Adrenal gland (tissue), 5 donors: ENCODE measurements around the gene KAZN.

ENCODE experiments used
- CTCF ChIP-seq, 6 experiments: fragments of 450-650 bp in 4 of 6; fragments of 200-600 bp in 2 of 6; sonication (generic) in 1 of 6; IDR thresholded peaks; 1 replicate in 5 of 6; 2 replicates in 1 of 6; pipeline versions ENCODE4 v1.5.1 to v1.8.0; 2016 to 2021; ENCODE audit warnings: antibody characterized with exemption in 6 of 6, mild to moderate bottlenecking in 2 of 6, moderate library complexity in 1 of 6
- POLR2A ChIP-seq, 2 donors: fragments of 450-650 bp; IDR thresholded peaks; one replicate each; pipeline ENCODE4 v1.6.1; 2017; ENCODE audit warnings: antibody characterized with exemption in 2 of 2, mild to moderate bottlenecking in 2 of 2, moderate library complexity in 1 of 2
- donor health status: DM: no; HTN: no; CAD: no.

DNA sequence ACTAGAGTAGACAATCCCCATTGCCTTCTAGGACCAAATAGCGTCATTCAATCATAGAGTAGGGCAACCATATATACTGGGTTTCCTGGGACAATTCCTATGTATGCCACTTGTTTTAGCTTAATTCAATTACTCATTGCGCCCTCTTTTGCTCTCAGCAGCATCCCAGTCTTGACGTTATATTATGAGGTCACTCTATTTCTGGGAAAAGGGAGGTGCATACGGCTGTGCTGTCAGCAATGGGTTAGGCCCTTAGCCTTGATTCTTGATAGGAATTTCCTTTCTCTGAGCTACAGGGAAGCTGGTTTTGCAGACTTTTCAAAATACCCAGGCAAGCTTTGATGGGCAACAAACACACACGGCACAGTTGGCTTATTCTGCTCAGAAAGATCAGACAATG lies 4.4 kb upstream of the KAZN start:
- TF ChIP-seq CTCF (IDR thresholded peaks at IDR 0.05) = no peak
- TF ChIP-seq POLR2A (IDR thresholded peaks at IDR 0.05) = no peak
